Left lung (tissue), 14 donors: ENCODE measurements around the gene IRF9. TPM values are rescaled to one million over a fixed set of nuclear protein-coding genes. Genes with fewer than 3 reads are reported as not detected.

Experiments used
- ATAC-seq: fragments of 200-7000 bp; cut with Tn5 transposase; one replicate; pipeline ENCODE4 v1.9.1; 2020; ENCODE audit warnings: moderate library complexity
- DNase-seq, 4 donors: peaks; one replicate each; pipeline ENCODE4 v3.0.0-alpha.2; 2013 to 2020
- H3K27ac ChIP-seq, 2 donors: fragments of 200-600 bp; sonication (generic) in 1 of 2; one replicate each; pipeline versions ENCODE4 v1.5.0 to v1.8.0; 2020 to 2021
- H3K27me3 ChIP-seq, 2 donors: fragments of 200-600 bp; sonication (generic) in 1 of 2; one replicate each; pipeline versions ENCODE4 v1.5.0 to v1.8.0; 2020 to 2021
- H3K36me3 ChIP-seq, 2 donors: fragments of 200-600 bp; sonication (generic) in 1 of 2; one replicate each; pipeline versions ENCODE4 v1.5.0 to v1.8.0; 2020 to 2021
- H3K4me1 ChIP-seq, 2 donors: fragments of 200-600 bp; one replicate each; pipeline ENCODE4 v1.8.0; 2021
- H3K4me3 ChIP-seq, 2 donors: fragments of 200-600 bp; sonication (generic) in 1 of 2; one replicate each; pipeline versions ENCODE4 v1.5.0 to v1.8.0; 2020 to 2021; ENCODE audit warnings: mild to moderate bottlenecking in 1 of 2
- H3K9me3 ChIP-seq, 2 donors: fragments of 200-600 bp; sonication (generic) in 1 of 2; one replicate each; pipeline versions ENCODE4 v1.5.0 to v1.8.0; 2020 to 2021
- CTCF ChIP-seq, 2 donors: fragments of 200-600 bp; sonication (generic) in 1 of 2; IDR thresholded peaks; one replicate each; pipeline versions ENCODE4 v1.5.0 to v1.8.0; 2021; ENCODE audit warnings: antibody characterized with exemption in 2 of 2
- intact Hi-C, 2 donors: fragments of 100-400 bp; cut with DNase I; formaldehyde crosslinking; loops; one replicate each; pipeline versions ENCODE4 v1.11.2 to v1.14.2; 2022
- long read RNA-seq, 12 donors: library from polyadenylated mRNA in 2 of 12; unstranded in 2 of 12; transcript quantifications; one replicate each; pipeline ENCODE4 v2.0.0 and lab custom pipeline, GENCODE V29; 2019 to 2026
- polyA plus RNA-seq, 6 donors: library from polyadenylated mRNA; unstranded; fragments of 120-200 nt; gene quantifications; one replicate each; pipeline ENCODE4 v1.2.1, GENCODE V29; 2013; ENCODE audit not compliant: insufficient read length in 6 of 6
- total RNA-seq, 2 donors: library from RNA; stranded (reverse); fragmentation: NEBNext Ultra II Directional; extraction: Animal tissue kit (Norgen Biotek cat#: 25700); gene quantifications; one replicate each; pipeline ENCODE4 v1.2.1, GENCODE V29; 2021
- donor health status: DM: no; HTN: yes; CAD: no.
- donor health status: DM: no; HTN: no; CAD: no.

IRF9 gene
- total RNA-seq: 100 to 1,000 TPM in 1 of 2 donors, 10 to 100 TPM in 1; 95.6 to 131 TPM
- 10 to 100 TPM; 53.4 to 69.9 (median 61.2) TPM for polyA plus RNA-seq
- long read RNA-seq, donor 1, transcript IRF9-202 (9 exons, 1,838 nt): major isoform, 9 of 20 reads
- long read RNA-seq, donor 1, transcript IRF9-208 (2 exons, 648 nt): minor isoform, 7 of 20 reads
- long read RNA-seq, donor 1, partial matches to known transcripts: 0 of 20 reads
- long read RNA-seq, donor 1, other reads (novel, unspliced or antisense): 0 of 20 reads
- long read RNA-seq, donor 2, transcript IRF9-202 (9 exons, 1,838 nt): major isoform, 6 of 10 reads
- long read RNA-seq, donor 2, partial matches to known transcripts: 0 of 10 reads
- long read RNA-seq, donor 2, other reads (novel, unspliced or antisense): 0 of 10 reads
- long read RNA-seq, donor 3, partial matches to known transcripts: 0 of 5 reads
- long read RNA-seq, donor 3, other reads (novel, unspliced or antisense): 0 of 5 reads
- long read RNA-seq, donor 4, transcript IRF9-202 (9 exons, 1,838 nt): major isoform, 32 of 44 reads
- long read RNA-seq, donor 4, partial matches to known transcripts: 2 of 44 reads
- long read RNA-seq, donor 4, other reads (novel, unspliced or antisense): 8 of 44 reads
- long read RNA-seq, donor 5, transcript IRF9-202 (9 exons, 1,838 nt): major isoform, 8 of 17 reads
- long read RNA-seq, donor 5, transcript IRF9-208 (2 exons, 648 nt): minor isoform, 5 of 17 reads
- long read RNA-seq, donor 5, partial matches to known transcripts: 0 of 17 reads
- long read RNA-seq, donor 5, other reads (novel, unspliced or antisense): 0 of 17 reads
- long read RNA-seq, donor 6, transcript IRF9-202 (9 exons, 1,838 nt): major isoform, 8 of 10 reads
- long read RNA-seq, donor 6, partial matches to known transcripts: 0 of 10 reads
- long read RNA-seq, donor 6, other reads (novel, unspliced or antisense): 0 of 10 reads
- long read RNA-seq, donor 7, partial matches to known transcripts: 0 of 9 reads
- long read RNA-seq, donor 7, other reads (novel, unspliced or antisense): 0 of 9 reads
- long read RNA-seq, donor 8, transcript IRF9-202 (9 exons, 1,838 nt): major isoform, 7 of 21 reads
- long read RNA-seq, donor 8, transcript IRF9-208 (2 exons, 648 nt): major isoform, 7 of 21 reads
- long read RNA-seq, donor 8, partial matches to known transcripts: 0 of 21 reads
- long read RNA-seq, donor 8, other reads (novel, unspliced or antisense): 0 of 21 reads
- long read RNA-seq, donor 9: 0 reads
- long read RNA-seq, donor 10, transcript IRF9-202 (9 exons, 1,838 nt): major isoform, 26 of 42 reads
- long read RNA-seq, donor 10, partial matches to known transcripts: 2 of 42 reads
- long read RNA-seq, donor 10, other reads (novel, unspliced or antisense): 11 of 42 reads
- long read RNA-seq, donor 11, transcript IRF9-202 (9 exons, 1,838 nt): major isoform, 5 of 30 reads
- long read RNA-seq, donor 11, partial matches to known transcripts: 19 of 30 reads
- long read RNA-seq, donor 11, other reads (novel, unspliced or antisense): 0 of 30 reads
- long read RNA-seq, donor 12, transcript IRF9-202 (9 exons, 1,838 nt): major isoform, 8 of 14 reads
- long read RNA-seq, donor 12, partial matches to known transcripts: 0 of 14 reads
- long read RNA-seq, donor 12, other reads (novel, unspliced or antisense): 0 of 14 reads

GRCh38 chr14:24160850-24161804, at the start of gene IRF9:
IRF9 (plus strand) TSS chr14:24161265; CDS start chr14:24162145, 880 bp downstream.
- DNase-seq (peak; percentile 91 to 95 (median 94)), ATAC-seq (peak; percentile 96)
- peaks cover 0 to 86% of the 10 kb centered on the region in 2 donors for H3K36me3 ChIP-seq
- intact Hi-C loops: no loop called here
- peak within 1 kb of the TSS; percentile 93 to 96 for H3K27ac ChIP-seq
- peak within 1 kb of the TSS; percentile 80 to 87 for H3K4me3 ChIP-seq
- H3K9me3 ChIP-seq: no peaks in the 10 kb centered on the region
- H3K27me3 ChIP-seq: no peaks in the 10 kb centered on the region
- TF ChIP-seq CTCF (IDR thresholded peaks at IDR 0.05): peak; percentile 94 to 96
- peaks cover 14 to 51% of the 10 kb centered on the region in 2 donors for H3K4me1 ChIP-seq

GRCh38 chr14:24113379-24113800, 47.7 kb upstream of the IRF9 start:
- Histone ChIP-seq H3K27me3 (no peaks in the 10 kb centered on the region), H3K9me3 (no peaks in the 10 kb centered on the region), H3K27ac (peak overlapping the region; percentile 99 to 100), H3K4me1 (peaks cover 6 to 40% of the 10 kb centered on the region in 2 donors), H3K4me3 (peak overlapping the region; percentile 60 to 88), H3K36me3 (peaks cover 0 to 16% of the 10 kb centered on the region in 2 donors)
- ATAC-seq (peak; percentile 0), DNase-seq (no peak)
- TF ChIP-seq CTCF (IDR thresholded peaks at IDR 0.05): no peak
- intact Hi-C loops: no loop called here

- DNase-seq: peak in 3 of 4 donors; percentile 89 to 94 (median 90)
- Histone ChIP-seq H3K4me3 (peak overlapping the region; percentile 60 to 88), H3K36me3 (peaks cover 0 to 21% of the 10 kb centered on the region in 2 donors), H3K27me3 (no peaks in the 10 kb centered on the region), H3K4me1 (peaks cover 6 to 35% of the 10 kb centered on the region in 2 donors), H3K9me3 (no peaks in the 10 kb centered on the region), H3K27ac (peak overlapping the region; percentile 99 to 100)
- no peak for TF ChIP-seq CTCF (IDR thresholded peaks at IDR 0.05)
- peak; percentile 42 for ATAC-seq
- intact Hi-C loops: no loop called here
Measured at GRCh38 chr14:24113801-24114531, 47.1 kb upstream of the IRF9 start.
